Fibroblast of mammary gland (primary cell): ENCODE data around the gene DNAH8.

Experiments
- DNase-seq: peaks from one replicate; pipeline ENCODE4 v3.0.0-alpha.2; 2010; ENCODE audit warnings: low read depth
- H3K4me3 ChIP-seq: 2 replicates; pipeline ENCODE4 v1.5.1; 2011; ENCODE audit warnings: low read depth, mild to moderate bottlenecking, low read length, moderate library complexity; ENCODE audit not compliant: control insufficient read depth
- TF ChIP-seq, protein P1 (sequence below): conservative IDR thresholded peaks from 2 replicates; pipeline ENCODE4 v1.5.1; 2011; ENCODE audit warnings: low read depth, low read length, inconsistent platforms; ENCODE audit not compliant: control insufficient read depth, insufficient read depth

Gene DNAH8

DNA sequence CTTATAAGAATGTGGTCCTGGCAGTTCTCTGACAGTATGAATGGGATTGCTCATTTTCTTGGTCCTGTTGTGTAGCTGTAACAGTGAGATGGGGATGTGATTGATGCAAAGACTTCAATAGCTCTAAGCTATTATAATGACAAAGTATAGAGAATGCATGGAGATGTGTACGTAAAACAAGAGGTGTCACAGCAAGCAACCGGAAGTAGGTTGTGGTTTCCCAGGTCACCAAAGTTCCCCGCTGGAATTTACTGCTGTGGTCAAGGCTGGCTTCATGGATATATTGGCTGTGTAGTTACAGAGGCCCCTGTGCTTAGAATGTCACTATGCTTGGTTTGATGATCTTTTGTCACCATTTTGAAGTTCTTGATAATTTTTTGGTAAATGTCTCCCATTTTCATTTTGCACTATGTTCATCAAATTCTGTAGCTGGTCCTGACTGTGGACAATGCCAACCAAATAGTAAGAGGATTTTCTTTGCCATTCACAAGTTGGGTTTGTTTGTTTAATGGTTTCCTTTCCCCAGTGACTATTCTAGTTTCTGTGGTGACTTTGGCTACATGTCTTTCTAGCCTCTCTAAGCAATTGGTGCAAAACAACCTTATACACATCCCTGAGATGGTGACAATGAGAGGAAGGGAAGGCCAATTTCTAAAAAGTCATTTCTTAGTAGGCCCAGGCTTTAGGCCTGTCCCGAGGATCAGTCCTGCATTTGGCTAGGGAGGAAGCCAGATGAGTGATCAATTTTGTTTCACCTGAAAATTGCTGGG lies 10.5 kb downstream of the DNAH8 start:
- TF ChIP-seq, protein P1, sequence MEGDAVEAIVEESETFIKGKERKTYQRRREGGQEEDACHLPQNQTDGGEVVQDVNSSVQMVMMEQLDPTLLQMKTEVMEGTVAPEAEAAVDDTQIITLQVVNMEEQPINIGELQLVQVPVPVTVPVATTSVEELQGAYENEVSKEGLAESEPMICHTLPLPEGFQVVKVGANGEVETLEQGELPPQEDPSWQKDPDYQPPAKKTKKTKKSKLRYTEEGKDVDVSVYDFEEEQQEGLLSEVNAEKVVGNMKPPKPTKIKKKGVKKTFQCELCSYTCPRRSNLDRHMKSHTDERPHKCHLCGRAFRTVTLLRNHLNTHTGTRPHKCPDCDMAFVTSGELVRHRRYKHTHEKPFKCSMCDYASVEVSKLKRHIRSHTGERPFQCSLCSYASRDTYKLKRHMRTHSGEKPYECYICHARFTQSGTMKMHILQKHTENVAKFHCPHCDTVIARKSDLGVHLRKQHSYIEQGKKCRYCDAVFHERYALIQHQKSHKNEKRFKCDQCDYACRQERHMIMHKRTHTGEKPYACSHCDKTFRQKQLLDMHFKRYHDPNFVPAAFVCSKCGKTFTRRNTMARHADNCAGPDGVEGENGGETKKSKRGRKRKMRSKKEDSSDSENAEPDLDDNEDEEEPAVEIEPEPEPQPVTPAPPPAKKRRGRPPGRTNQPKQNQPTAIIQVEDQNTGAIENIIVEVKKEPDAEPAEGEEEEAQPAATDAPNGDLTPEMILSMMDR = no peak
- no peak overlapping the region for H3K4me3 ChIP-seq
- DNase-seq = no peak

GRCh38 chr6:38728203-38728602 lies 13.1 kb downstream of the DNAH8 start:
- H3K4me3 ChIP-seq = no peak overlapping the region

DNA sequence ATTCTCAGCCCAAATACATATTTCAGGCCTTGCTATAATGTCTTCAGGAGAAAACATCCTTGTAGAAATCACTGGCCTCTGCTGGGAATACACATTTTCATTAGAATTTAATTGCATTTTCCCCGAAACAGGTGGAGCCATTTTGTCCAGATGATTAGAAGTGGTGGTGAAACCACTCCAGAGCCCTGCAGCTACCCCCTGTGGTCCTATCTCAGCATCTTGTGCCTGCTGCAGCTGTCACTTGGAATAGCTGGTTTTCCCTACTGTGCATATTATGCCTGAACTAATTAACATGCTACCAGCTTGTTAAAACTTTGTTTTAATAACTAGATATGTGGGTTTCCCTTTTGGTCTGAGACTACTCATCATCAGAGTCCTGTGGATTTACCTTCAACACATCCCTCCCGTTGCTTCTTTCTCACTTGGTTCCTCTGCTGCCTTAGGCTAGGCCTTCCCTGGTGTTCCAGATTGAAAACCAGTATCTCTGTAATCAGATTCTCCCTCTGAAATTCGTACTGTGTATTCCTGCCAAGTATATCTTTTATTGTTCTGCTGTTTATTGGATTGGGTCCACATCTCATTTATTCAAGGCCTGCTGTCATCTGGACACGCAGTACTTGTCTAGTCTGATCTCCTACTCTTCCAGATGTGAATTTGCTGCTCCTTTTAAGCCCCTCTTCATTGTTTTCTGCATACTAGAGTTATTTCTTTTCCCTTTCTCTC lies 15.2 kb downstream of the DNAH8 start:
- H3K4me3 ChIP-seq = no peak overlapping the region
- DNase-seq = no peak
- TF ChIP-seq, protein P1 = no peak

More at GRCh38 chr6:38728203-38728602, 13.1 kb downstream of the DNAH8 start:
- DNase-seq = no peak
- TF ChIP-seq, protein P1 = no peak

- TF ChIP-seq, protein P1 = no peak
- H3K4me3 ChIP-seq = no peak overlapping the region
- no peak for DNase-seq
Measured at GRCh38 chr6:38736951-38737350, 21.8 kb downstream of the DNAH8 start.

DNA sequence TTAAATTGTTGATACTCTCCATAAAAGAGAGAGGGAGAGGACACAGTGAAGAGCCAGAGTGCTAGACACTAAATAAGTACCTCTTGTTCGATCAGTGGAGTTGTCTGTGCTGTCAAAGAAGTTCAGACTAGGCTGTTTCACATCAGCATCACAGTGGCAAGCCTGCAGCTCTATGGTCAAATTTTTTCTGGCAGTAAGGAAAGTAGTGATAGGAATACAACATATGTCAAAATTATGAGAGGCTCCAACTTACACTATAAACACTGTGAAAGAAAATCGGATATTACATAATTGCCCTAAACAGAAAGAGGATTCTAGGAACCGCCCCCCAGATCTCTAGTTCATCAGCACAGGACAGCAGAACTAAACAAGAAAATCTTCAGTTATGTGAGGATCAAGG lies 23.1 kb downstream of the DNAH8 start:
- H3K4me3 ChIP-seq = no peak overlapping the region
- TF ChIP-seq, protein P1 = no peak
- DNase-seq = no peak

DNA sequence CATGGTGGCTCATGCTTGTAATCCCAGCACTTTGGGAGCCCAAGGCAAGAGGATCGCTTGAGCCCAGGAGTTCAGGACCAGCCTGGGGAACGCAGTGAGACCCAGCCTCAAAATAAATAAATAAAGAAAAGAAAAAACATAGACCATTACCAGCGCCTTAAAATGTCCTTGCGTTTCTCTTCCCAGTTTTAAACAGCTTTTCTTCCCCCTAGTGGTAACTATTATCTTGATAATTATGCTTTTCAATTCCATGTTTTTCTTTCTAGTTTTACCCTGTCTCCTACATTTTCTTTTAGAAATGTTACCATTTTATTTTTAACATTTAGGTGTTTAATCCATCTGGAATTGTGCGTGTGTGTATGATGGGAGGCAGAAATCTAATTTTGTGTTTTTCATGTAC lies 24.4 kb downstream of the DNAH8 start:
- peak; percentile 1 for DNase-seq
- TF ChIP-seq, protein P1 = peak; percentile 35

DNA sequence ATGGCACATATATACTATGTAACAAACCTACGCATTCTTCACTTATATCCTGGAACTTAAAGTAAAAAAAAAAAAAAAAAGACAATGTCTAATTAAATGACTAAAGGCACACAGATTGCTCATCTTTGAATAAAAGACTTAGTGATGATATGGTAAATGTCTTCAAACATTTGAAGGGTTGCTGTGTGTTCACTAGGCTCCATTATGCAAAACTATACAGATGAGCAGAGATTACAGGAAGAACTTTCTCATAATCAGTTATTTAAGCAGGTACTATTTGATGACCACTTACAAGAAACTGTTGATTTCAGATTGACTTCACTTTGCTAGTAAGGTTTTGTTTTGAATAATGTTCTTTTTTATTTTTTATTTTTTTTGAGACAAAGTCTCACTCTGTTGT lies 34.4 kb downstream of the DNAH8 start:
- no peak for DNase-seq
- no peak overlapping the region for H3K4me3 ChIP-seq
- TF ChIP-seq, protein P1 = no peak

More for the DNA sequence above, 24.4 kb downstream of the DNAH8 start:
- H3K4me3 ChIP-seq = no peak overlapping the region
